IPS-15b (cell line): ENCODE data around the gene KDM5D.

Experiments used
- H3K27me3 ChIP-seq: one replicate; pipeline ENCODE4 v1.6.1; 2013; ENCODE audit warnings: low read length; ENCODE audit not compliant: control insufficient read depth, insufficient read depth
- H3K36me3 ChIP-seq: one replicate; pipeline ENCODE4 v1.6.1; 2013; ENCODE audit warnings: low read length; ENCODE audit not compliant: control insufficient read depth, insufficient read depth
- H3K4me1 ChIP-seq: one replicate; pipeline ENCODE4 v1.6.1; 2013; ENCODE audit warnings: mild to moderate bottlenecking, low read length; ENCODE audit not compliant: control insufficient read depth, insufficient read depth
- H3K4me3 ChIP-seq: one replicate; pipeline ENCODE4 v1.5.1; 2013; ENCODE audit warnings: low read depth, low read length
- H3K9ac ChIP-seq: one replicate; pipeline ENCODE4 v1.6.1; 2013; ENCODE audit warnings: low read depth, mild to moderate bottlenecking, low read length
- H3K9me3 ChIP-seq: one replicate; pipeline ENCODE4 v1.6.1; 2013; ENCODE audit warnings: mild to moderate bottlenecking, low read length; ENCODE audit not compliant: control insufficient read depth, insufficient read depth

KDM5D gene

DNA sequence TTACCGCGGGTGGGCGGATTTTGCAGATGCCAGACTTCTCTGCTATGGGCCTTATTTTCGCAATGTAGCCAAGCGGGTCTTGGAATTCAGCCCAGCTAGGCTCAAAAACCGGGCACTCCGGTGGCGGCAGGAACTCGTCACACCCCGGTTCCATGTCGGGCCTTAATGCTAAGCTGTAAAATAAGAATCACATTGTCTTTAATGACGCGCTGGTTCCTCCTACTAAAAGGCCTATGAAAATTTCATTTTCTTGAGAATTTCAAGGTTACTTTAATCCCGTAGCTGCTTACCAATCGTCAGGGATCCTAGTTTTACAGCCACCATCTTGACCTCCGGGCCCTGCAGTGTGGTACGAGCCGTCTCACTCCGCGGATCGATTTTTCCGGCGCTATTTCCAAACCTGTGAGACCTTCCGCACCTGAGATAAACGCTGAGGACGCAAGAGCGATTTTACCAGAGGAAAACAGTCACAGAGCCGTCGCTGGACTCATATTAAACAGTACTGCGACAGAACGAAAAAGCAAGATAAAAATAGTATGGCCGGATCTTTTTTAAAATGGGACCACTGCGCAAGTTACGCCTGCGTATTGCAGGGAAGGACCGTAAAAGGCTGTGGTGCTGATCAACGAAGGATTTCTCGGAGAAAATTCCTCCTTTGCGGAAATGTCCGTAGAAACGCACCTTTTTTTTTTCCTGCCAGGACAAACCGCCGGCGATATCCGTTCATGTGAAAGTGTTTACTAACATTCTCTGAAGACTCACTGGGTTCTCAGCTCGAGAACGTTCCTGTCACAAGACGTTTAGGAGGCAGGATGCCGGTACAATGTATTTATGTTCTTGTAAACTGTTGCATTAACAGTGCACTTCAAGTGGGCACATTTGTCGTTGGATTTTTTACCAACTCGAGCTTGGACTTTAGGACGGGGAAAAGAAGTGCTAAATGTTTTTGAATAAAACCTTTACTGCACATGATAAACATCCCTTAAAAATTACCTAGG is at the start of gene KDM5D:
Gene KDM5D (minus strand): TSS at position 346 of the 998 bp plus-strand sequence. CDS start 192 bp downstream, at position 154.
- Histone ChIP-seq H3K9ac (no peak within 1 kb of the TSS), H3K4me1 (no peaks in the 10 kb centered on the region), H3K4me3 (no peak within 1 kb of the TSS), H3K36me3 (no peaks in the 10 kb centered on the region), H3K9me3 (no peaks in the 10 kb centered on the region), H3K27me3 (no peaks in the 10 kb centered on the region)

DNA sequence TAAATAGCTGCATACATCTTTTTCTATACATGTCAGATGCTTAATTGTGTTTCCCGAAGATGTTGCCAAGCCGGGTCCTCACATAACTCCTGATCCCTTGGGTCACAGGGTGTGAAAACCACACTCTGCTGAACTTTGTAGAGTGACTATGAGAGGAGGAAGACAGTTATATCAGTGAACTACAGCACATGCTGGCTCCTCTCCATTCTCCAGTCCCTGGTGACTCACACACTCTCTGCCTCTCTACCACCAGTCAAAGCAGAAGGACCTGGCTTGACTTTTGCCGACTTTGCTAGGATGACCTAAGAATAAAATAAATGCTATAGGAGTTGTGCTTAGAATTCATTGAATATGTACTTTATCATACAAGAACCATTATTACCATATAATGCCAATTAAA is 23.8 kb upstream of the KDM5D start:
- H3K4me3 ChIP-seq = no peak overlapping the region
- no peaks in the 10 kb centered on the region for H3K36me3 ChIP-seq
- H3K9ac ChIP-seq = no peak overlapping the region
- no peaks in the 10 kb centered on the region for H3K4me1 ChIP-seq
- no peaks in the 10 kb centered on the region for H3K27me3 ChIP-seq
- H3K9me3 ChIP-seq = no peaks in the 10 kb centered on the region

DNA sequence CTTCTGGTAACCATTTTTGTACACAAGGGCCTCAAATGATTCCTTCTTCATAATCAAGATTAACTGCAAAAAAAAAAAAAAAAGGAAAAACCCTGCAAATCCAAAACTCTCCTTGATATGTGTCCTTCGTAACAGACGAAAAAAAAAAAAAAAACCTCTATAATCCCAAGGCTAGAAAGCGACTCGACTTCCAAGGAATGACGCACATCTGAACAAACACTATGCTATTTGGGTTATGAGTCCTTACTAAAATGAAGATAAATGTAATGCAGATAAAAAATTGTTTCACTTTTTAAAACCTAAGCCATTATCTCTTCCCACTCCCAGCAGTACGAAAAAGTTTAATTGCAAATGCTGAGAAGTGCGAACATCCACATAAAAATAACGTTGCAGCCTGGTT is 1.2 kb downstream of the KDM5D start:
- Histone ChIP-seq H3K9ac (no peak overlapping the region), H3K36me3 (no peaks in the 10 kb centered on the region), H3K27me3 (no peaks in the 10 kb centered on the region), H3K9me3 (no peaks in the 10 kb centered on the region), H3K4me1 (no peaks in the 10 kb centered on the region), H3K4me3 (no peak overlapping the region)

DNA sequence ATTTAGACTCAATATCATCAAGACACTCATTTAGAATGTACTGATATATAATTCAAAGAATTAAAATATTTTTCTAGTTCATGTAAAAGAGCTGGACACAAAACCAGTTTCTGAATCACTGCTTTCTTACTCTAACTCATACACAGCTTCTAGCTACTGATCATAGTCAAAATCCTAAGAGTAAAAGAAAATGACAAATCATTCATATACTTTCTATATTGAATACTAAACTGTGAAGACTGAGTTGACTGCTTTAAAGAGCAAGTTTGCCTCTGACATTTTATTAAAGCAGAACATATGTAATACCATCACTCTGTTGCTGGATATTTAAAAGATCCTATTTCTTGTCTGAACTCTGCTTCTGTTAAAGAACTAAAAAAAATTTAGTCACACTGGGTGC is 2.4 kb downstream of the KDM5D start:
- Histone ChIP-seq H3K9ac (no peak overlapping the region), H3K9me3 (no peaks in the 10 kb centered on the region), H3K4me3 (no peak overlapping the region), H3K4me1 (no peaks in the 10 kb centered on the region), H3K36me3 (no peaks in the 10 kb centered on the region), H3K27me3 (no peaks in the 10 kb centered on the region)

DNA sequence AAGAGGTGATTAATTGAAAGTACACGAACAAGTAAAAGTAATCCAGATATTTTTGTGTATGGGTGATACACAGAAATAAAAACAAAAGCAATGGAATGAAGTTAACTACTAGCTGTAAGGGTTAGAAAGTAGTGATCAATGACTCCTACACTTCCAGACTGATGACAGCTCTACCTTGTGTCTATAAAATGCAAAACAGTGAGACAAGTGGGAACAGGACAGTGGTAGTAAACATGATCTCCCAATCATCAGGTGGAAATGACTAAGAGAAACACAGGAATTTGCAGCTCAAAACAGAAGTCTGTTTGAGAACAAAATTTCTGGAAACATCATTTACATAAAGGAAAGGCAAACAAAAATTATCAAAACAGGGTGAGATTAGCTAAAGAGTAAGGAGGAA is 10.1 kb downstream of the KDM5D start:
- H3K9me3 ChIP-seq = no peaks in the 10 kb centered on the region
- H3K4me1 ChIP-seq = no peaks in the 10 kb centered on the region
- no peak overlapping the region for H3K9ac ChIP-seq
- H3K27me3 ChIP-seq = no peaks in the 10 kb centered on the region
- no peak overlapping the region for H3K4me3 ChIP-seq
- H3K36me3 ChIP-seq = no peaks in the 10 kb centered on the region

DNA sequence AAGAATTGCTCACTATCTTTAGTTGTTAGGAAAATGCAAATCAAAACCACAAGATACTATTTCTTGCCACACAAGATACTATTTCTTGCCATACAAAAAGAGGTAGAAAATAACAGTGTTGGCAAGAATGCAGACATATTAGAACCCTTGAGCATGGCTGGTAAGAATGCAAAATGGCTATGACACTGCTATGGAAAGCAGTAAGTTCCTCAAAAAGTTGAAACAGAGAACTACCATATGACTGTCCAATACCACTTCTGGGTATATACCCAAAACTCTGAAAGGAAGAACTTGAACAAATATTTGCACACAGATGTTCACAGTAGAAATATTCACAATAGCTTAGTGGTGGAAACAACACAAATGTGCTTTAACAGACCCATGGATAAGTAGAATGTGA is 26.6 kb downstream of the KDM5D start:
- Histone ChIP-seq H3K27me3 (no peaks in the 10 kb centered on the region), H3K4me3 (no peak overlapping the region), H3K9ac (no peak overlapping the region), H3K36me3 (no peaks in the 10 kb centered on the region), H3K9me3 (no peaks in the 10 kb centered on the region), H3K4me1 (no peaks in the 10 kb centered on the region)

DNA sequence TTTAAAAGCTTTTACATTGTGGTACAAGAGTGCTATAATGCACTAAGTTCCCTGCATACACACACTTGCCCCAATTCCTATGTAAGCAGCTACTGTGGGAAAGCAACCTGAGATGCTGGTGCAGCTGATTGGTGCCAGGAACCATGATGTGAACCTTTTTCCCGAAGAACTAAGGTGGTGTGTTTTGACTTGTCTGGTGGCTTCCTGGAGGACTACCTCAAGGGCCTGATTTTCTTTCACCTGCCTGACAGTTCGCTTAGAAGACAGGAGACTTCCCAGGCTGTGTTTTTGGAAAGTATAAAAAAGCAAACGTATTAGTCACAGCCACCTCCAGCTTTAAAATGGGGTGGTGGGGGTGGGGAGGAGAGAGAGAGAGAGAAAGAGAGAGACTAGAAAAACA is 27.4 kb downstream of the KDM5D start:
- no peak overlapping the region for H3K9ac ChIP-seq
- H3K4me1 ChIP-seq = no peaks in the 10 kb centered on the region
- no peaks in the 10 kb centered on the region for H3K36me3 ChIP-seq
- H3K9me3 ChIP-seq = no peaks in the 10 kb centered on the region
- H3K27me3 ChIP-seq = no peaks in the 10 kb centered on the region
- no peak overlapping the region for H3K4me3 ChIP-seq

DNA sequence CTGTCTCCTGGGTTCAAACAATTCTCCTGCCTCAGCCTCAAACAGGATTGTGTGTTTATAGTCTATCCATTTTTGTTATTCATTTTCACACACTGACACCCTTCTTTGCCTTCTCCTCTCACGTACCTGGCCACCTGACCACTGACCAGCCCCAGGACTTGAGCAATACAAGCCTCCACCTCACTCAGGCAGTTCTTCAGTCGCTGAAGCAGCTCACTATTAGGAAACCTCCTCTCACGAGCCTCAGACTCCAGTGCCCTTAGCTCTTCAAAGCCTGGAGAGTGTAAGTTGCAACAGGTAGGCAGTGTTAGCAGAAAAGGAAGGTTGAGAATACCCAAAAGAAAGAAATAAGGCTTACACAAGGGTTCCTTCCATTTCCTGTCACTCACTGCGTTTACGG is 29.3 kb downstream of the KDM5D start:
- no peak overlapping the region for H3K9ac ChIP-seq
- no peaks in the 10 kb centered on the region for H3K36me3 ChIP-seq
- no peaks in the 10 kb centered on the region for H3K4me1 ChIP-seq
- no peaks in the 10 kb centered on the region for H3K9me3 ChIP-seq
- H3K4me3 ChIP-seq = no peak overlapping the region
- no peaks in the 10 kb centered on the region for H3K27me3 ChIP-seq

DNA sequence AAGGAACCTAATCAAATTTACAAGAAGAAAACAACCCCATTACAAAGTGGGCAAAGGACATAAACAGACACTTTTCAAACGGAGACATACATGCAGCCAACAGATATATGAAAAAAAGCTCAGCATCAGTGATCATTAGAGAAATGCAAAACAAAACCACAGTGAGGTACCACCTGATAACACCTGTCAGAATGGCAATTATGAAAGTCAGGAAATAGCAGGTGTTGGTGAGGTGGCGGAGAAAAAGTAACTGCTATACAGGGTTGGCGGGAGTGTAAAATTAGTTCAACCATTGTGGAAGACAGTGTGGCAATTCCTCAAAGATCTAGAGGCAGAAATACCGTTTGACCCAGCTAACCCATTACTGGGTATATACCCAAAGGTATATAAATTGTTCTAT is 31.1 kb downstream of the KDM5D start:
- no peak overlapping the region for H3K4me3 ChIP-seq
- no peaks in the 10 kb centered on the region for H3K9me3 ChIP-seq
- no peaks in the 10 kb centered on the region for H3K4me1 ChIP-seq
- H3K9ac ChIP-seq = no peak overlapping the region
- H3K36me3 ChIP-seq = no peaks in the 10 kb centered on the region
- H3K27me3 ChIP-seq = no peaks in the 10 kb centered on the region

DNA sequence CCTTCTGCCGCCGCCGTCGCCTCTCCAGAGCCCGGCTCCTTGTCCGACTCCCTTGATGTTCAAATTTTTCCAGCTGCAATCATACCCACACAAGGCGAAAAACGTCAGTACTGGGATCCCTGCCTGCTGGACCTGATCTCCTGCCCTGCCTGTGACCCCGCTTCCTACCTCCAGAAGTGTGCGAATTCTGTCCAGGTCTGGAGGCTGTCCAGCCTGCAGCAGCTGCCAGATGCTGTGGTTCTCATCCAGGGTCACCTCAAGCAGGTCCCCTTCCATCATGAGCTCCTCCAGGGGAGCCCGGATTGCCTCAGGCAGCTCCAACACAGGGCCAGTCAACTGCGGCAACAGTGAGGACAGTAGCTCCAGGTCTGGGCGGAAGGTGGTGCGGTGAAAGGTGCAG is 38.3 kb downstream of the KDM5D start:
- no peaks in the 10 kb centered on the region for H3K36me3 ChIP-seq
- no peaks in the 10 kb centered on the region for H3K4me1 ChIP-seq
- H3K27me3 ChIP-seq = no peaks in the 10 kb centered on the region
- H3K9ac ChIP-seq = no peak overlapping the region
- H3K9me3 ChIP-seq = no peaks in the 10 kb centered on the region
- no peak overlapping the region for H3K4me3 ChIP-seq

DNA sequence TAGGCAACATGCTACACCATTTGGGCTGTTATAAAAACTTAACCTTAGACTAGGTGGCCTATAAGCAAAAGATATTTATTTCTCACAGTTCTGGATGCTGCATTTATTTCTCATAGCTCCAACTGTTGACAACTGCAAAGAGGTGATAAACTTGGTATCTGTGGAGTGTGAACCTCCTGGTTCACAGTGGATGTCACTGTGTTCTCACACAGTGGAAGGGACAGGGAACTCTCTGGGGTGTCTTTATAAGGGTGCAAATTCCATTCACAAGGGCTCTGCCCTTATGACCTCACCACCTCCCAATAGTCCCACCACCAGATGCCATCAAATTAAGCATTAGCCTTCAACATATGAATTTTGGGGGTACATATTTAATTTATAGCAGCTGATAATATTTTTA is 46.0 kb downstream of the KDM5D start:
- Histone ChIP-seq H3K9ac (no peak overlapping the region), H3K36me3 (no peaks in the 10 kb centered on the region), H3K4me1 (no peaks in the 10 kb centered on the region)

DNA sequence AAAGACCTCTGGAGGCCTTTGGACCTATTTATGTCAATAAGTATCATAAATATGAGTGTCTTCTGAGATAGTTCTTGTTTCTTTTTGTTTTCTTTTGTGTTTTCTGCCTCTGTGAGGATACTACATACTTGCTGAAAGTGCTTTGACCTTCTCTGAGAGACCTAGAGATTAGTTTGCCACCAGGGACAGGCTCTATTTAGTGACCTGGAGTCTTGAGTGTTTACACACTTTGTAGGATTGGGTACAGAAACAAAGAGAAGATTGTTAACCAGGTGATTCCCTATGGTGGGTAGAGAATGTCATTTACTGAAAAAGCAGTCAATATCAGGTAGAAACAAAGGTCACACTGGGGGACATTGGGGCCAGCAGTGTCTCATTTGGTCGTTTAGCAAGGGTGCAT is 63.7 kb downstream of the KDM5D start:
- Histone ChIP-seq H3K27me3 (no peaks in the 10 kb centered on the region), H3K9me3 (no peaks in the 10 kb centered on the region), H3K4me1 (no peaks in the 10 kb centered on the region), H3K4me3 (no peak overlapping the region), H3K9ac (no peak overlapping the region), H3K36me3 (no peaks in the 10 kb centered on the region)

More for the DNA sequence above, 46.0 kb downstream of the KDM5D start:
- Histone ChIP-seq H3K27me3 (no peaks in the 10 kb centered on the region), H3K9me3 (no peaks in the 10 kb centered on the region), H3K4me3 (no peak overlapping the region)
